Trophoblast cell (in vitro differentiated cells and primary cell): ENCODE measurements around the gene CCL17.

ENCODE experiments used
- DNase-seq, 2 donors: peaks; one replicate each; pipeline ENCODE4 v3.0.0-alpha.2; 2016
- H2AFZ ChIP-seq: 2 replicates; pipeline ENCODE4 v1.6.1; 2013; ENCODE audit warnings: low read length, moderate library complexity, mild to moderate bottlenecking; ENCODE audit not compliant: insufficient read depth, poor library complexity
- H2AK5ac ChIP-seq: 2 replicates; pipeline ENCODE4 v1.6.1; 2013; ENCODE audit warnings: mild to moderate bottlenecking, low read length
- H2BK120ac ChIP-seq: 2 replicates; pipeline ENCODE4 v1.6.1; 2013; ENCODE audit warnings: low read length, mild to moderate bottlenecking, moderate library complexity; ENCODE audit not compliant: insufficient read depth, poor library complexity
- H2BK12ac ChIP-seq: 2 replicates; pipeline ENCODE4 v1.6.1; 2013; ENCODE audit warnings: mild to moderate bottlenecking, low read length, moderate library complexity
- H2BK5ac ChIP-seq: 2 replicates; pipeline ENCODE4 v1.6.1; 2013; ENCODE audit warnings: low read length, low read depth, moderate library complexity, mild to moderate bottlenecking; ENCODE audit not compliant: poor library complexity
- H3K14ac ChIP-seq: 2 replicates; pipeline ENCODE4 v1.6.1; 2013; ENCODE audit warnings: mild to moderate bottlenecking, low read length
- H3K18ac ChIP-seq: 2 replicates; pipeline ENCODE4 v1.6.1; 2013; ENCODE audit warnings: mild to moderate bottlenecking, low read length
- H3K23ac ChIP-seq: 2 replicates; pipeline ENCODE4 v1.6.1; 2013; ENCODE audit warnings: low read length
- H3K27ac ChIP-seq: 2 replicates; pipeline ENCODE4 v1.5.1; 2013; ENCODE audit warnings: low read depth, mild to moderate bottlenecking, inconsistent platforms, low read length, moderate library complexity
- H3K27me3 ChIP-seq: 2 replicates; pipeline ENCODE4 v1.6.1; 2013; ENCODE audit warnings: inconsistent platforms, mild to moderate bottlenecking, low read length, moderate library complexity; ENCODE audit not compliant: insufficient read depth
- H3K36me3 ChIP-seq, 2 experiments: 1 replicate in 1 of 2; 2 replicates in 1 of 2; pipeline ENCODE4 v1.6.1; 2013; ENCODE audit warnings: low read length in 2 of 2, mild to moderate bottlenecking in 2 of 2, moderate library complexity in 1 of 2; ENCODE audit not compliant: insufficient read depth in 2 of 2, control insufficient read depth in 1 of 2
- H3K4ac ChIP-seq: 2 replicates; pipeline ENCODE4 v1.6.1; 2013; ENCODE audit warnings: low read depth, mild to moderate bottlenecking, low read length, moderate library complexity
- H3K4me1 ChIP-seq, 2 experiments: 1 replicate in 1 of 2; 2 replicates in 1 of 2; pipeline ENCODE4 v1.6.1; 2013; ENCODE audit warnings: low read length in 2 of 2, mild to moderate bottlenecking in 2 of 2, moderate library complexity in 1 of 2; ENCODE audit not compliant: insufficient read depth in 2 of 2, control insufficient read depth in 1 of 2
- H3K4me2 ChIP-seq: 2 replicates; pipeline ENCODE4 v1.6.1; 2013; ENCODE audit warnings: inconsistent platforms, mild to moderate bottlenecking, low read length, moderate library complexity
- H3K4me3 ChIP-seq: 2 replicates; pipeline ENCODE4 v1.5.1; 2013; ENCODE audit warnings: mild to moderate bottlenecking, low read depth, low read length, inconsistent platforms
- H3K79me1 ChIP-seq: one replicate; pipeline ENCODE4 v1.6.1; 2013; ENCODE audit warnings: low read length
- H3K79me2 ChIP-seq: 2 replicates; pipeline ENCODE4 v1.6.1; 2013; ENCODE audit warnings: low read length, mild to moderate bottlenecking; ENCODE audit not compliant: control insufficient read depth, insufficient read depth, poor library complexity
- H3K9ac ChIP-seq: 2 replicates; pipeline ENCODE4 v1.6.1; 2013; ENCODE audit warnings: mild to moderate bottlenecking, low read length
- H3K9me3 ChIP-seq: 2 replicates; pipeline ENCODE4 v1.6.1; 2013; ENCODE audit warnings: low read depth, mild to moderate bottlenecking, control low read depth, inconsistent platforms, low read length; ENCODE audit not compliant: insufficient read depth
- H4K12ac ChIP-seq: 2 replicates; pipeline ENCODE4 v1.6.1; 2013; ENCODE audit warnings: low read depth, mild to moderate bottlenecking, low read length, moderate library complexity
- H4K8ac ChIP-seq: 2 replicates; pipeline ENCODE4 v1.6.1; 2013; ENCODE audit warnings: low read depth, mild to moderate bottlenecking, low read length, moderate library complexity
- H4K91ac ChIP-seq: one replicate; pipeline ENCODE4 v1.6.1; 2013; ENCODE audit warnings: low read depth, mild to moderate bottlenecking, low read length, moderate library complexity
- WGBS: extraction: QIAGEN DNeasy Blood & Tissue Kit; methylation state at CpG from one replicate; pipeline ENCODE4 v1.1.7; 2013; ENCODE audit warnings: missing lambda C conversion rate; ENCODE audit not compliant: insufficient read length, insufficient coverage; ENCODE audit errors: extremely low coverage; 5-methylcytosine and 5-hydroxymethylcytosine counted together

The CCL17 gene

GRCh38 chr16:57416084-57416483 lies 11.5 kb downstream of the CCL17 start:
- WGBS, result no CpG with 5 or more reads among the region's 16 CpGs
- Histone ChIP-seq H3K36me3 (no peaks in the 10 kb centered on the region), H3K79me1 (peaks cover 22% of the 10 kb centered on the region), H3K4me1 (peaks cover 10 to 16% of the 10 kb centered on the region in 2 experiments), H4K12ac (no peak overlapping the region), H3K14ac (peak overlapping the region; percentile 86), H3K4me2 (no peak overlapping the region), H3K27me3 (no peaks in the 10 kb centered on the region), H3K27ac (no peak overlapping the region), H3K9me3 (no peaks in the 10 kb centered on the region), H2AK5ac (peak overlapping the region; percentile 85), H3K9ac (no peak overlapping the region), H3K23ac (no peak overlapping the region), H3K18ac (peak overlapping the region; percentile 4), H2AFZ (no peak overlapping the region), H4K8ac (peak overlapping the region; percentile 94), H4K91ac (peak overlapping the region; percentile 90), H3K4ac (no peak overlapping the region), H3K4me3 (no peak overlapping the region), H2BK5ac (no peak overlapping the region), H2BK120ac (peak overlapping the region; percentile 88), H3K79me2 (peaks cover 2% of the 10 kb centered on the region), H2BK12ac (peak overlapping the region; percentile 62)
- DNase-seq, result no peak

- Histone ChIP-seq H3K27ac (peak overlapping the region; percentile 53), H3K18ac (no peak overlapping the region), H4K12ac (no peak overlapping the region), H3K9me3 (no peaks in the 10 kb centered on the region), H3K36me3 (no peaks in the 10 kb centered on the region), H3K4ac (no peak overlapping the region), H4K8ac (no peak overlapping the region), H2AFZ (no peak overlapping the region), H3K14ac (no peak overlapping the region), H3K4me2 (no peak overlapping the region), H3K79me1 (peaks cover 22% of the 10 kb centered on the region), H4K91ac (peak overlapping the region; percentile 21), H2AK5ac (peak overlapping the region; percentile 8), H3K27me3 (no peaks in the 10 kb centered on the region), H2BK5ac (no peak overlapping the region), H3K9ac (no peak overlapping the region), H2BK12ac (peak overlapping the region; percentile 7), H3K79me2 (peaks cover 2% of the 10 kb centered on the region), H3K4me3 (no peak overlapping the region), H3K23ac (no peak overlapping the region), H3K4me1 (peaks cover 10 to 16% of the 10 kb centered on the region in 2 experiments), H2BK120ac (no peak overlapping the region)
- no CpG with 5 or more reads among the region's 6 CpGs for WGBS
- DNase-seq, result no peak
These were observed 14.9 kb downstream of the CCL17 start for GRCh38 chr16:57419506-57419905.

- no peaks in the 10 kb centered on the region for H3K9me3 ChIP-seq
- H3K9ac ChIP-seq, result no peak overlapping the region
- no peak overlapping the region for H3K18ac ChIP-seq
- WGBS, result no CpG with 5 or more reads among the region's 10 CpGs
- H3K4ac ChIP-seq, result no peak overlapping the region
- H3K4me3 ChIP-seq, result no peak overlapping the region
- H2BK120ac ChIP-seq, result no peak overlapping the region
- H3K4me1 ChIP-seq, result peaks cover 4 to 8% of the 10 kb centered on the region in 2 experiments
- no peak overlapping the region for H4K12ac ChIP-seq
- no peaks in the 10 kb centered on the region for H3K27me3 ChIP-seq
- H3K79me1 ChIP-seq, result peaks cover 10% of the 10 kb centered on the region
- no peaks in the 10 kb centered on the region for H3K79me2 ChIP-seq
- no peak overlapping the region for H2BK5ac ChIP-seq
- H3K23ac ChIP-seq, result no peak overlapping the region
- H2AK5ac ChIP-seq, result no peak overlapping the region
- peak overlapping the region; percentile 34 for H2BK12ac ChIP-seq
- no peak overlapping the region for H3K14ac ChIP-seq
- H3K4me2 ChIP-seq, result no peak overlapping the region
- H3K27ac ChIP-seq, result no peak overlapping the region
- DNase-seq, result peak; percentile 57 to 72
- H2AFZ ChIP-seq, result no peak overlapping the region
- peaks cover 6 to 7% of the 10 kb centered on the region in 2 experiments for H3K36me3 ChIP-seq
- no peak overlapping the region for H4K8ac ChIP-seq
- no peak overlapping the region for H4K91ac ChIP-seq
These were observed 17.7 kb downstream of the CCL17 start for GRCh38 chr16:57422026-57422944.

GRCh38 chr16:57423152-57423551 lies 18.6 kb downstream of the CCL17 start:
- H3K27ac ChIP-seq, result no peak overlapping the region
- no CpG with 5 or more reads among the region's 2 CpGs for WGBS

More at GRCh38 chr16:57423152-57423551, 18.6 kb downstream of the CCL17 start:
- no peaks in the 10 kb centered on the region for H3K9me3 ChIP-seq
- H3K23ac ChIP-seq, result no peak overlapping the region
- no peak overlapping the region for H2AK5ac ChIP-seq
- H3K4ac ChIP-seq, result no peak overlapping the region
- no peaks in the 10 kb centered on the region for H3K27me3 ChIP-seq
- peaks cover 0 to 5% of the 10 kb centered on the region in 2 experiments for H3K4me1 ChIP-seq
- H3K79me1 ChIP-seq, result peaks cover 6% of the 10 kb centered on the region
- H4K8ac ChIP-seq, result no peak overlapping the region
- no peak overlapping the region for H3K4me2 ChIP-seq
- H2BK12ac ChIP-seq, result no peak overlapping the region
- H2BK5ac ChIP-seq, result no peak overlapping the region
- no peak overlapping the region for H4K91ac ChIP-seq
- H3K14ac ChIP-seq, result no peak overlapping the region
- no peak overlapping the region for H2BK120ac ChIP-seq
- peaks cover 9 to 11% of the 10 kb centered on the region in 2 experiments for H3K36me3 ChIP-seq
- H4K12ac ChIP-seq, result no peak overlapping the region
- H3K4me3 ChIP-seq, result no peak overlapping the region
- no peak for DNase-seq
- H3K18ac ChIP-seq, result no peak overlapping the region
- H2AFZ ChIP-seq, result no peak overlapping the region
- no peaks in the 10 kb centered on the region for H3K79me2 ChIP-seq
- no peak overlapping the region for H3K9ac ChIP-seq
